ENCODE results near the gene LENEP.

LENEP gene

DNA sequence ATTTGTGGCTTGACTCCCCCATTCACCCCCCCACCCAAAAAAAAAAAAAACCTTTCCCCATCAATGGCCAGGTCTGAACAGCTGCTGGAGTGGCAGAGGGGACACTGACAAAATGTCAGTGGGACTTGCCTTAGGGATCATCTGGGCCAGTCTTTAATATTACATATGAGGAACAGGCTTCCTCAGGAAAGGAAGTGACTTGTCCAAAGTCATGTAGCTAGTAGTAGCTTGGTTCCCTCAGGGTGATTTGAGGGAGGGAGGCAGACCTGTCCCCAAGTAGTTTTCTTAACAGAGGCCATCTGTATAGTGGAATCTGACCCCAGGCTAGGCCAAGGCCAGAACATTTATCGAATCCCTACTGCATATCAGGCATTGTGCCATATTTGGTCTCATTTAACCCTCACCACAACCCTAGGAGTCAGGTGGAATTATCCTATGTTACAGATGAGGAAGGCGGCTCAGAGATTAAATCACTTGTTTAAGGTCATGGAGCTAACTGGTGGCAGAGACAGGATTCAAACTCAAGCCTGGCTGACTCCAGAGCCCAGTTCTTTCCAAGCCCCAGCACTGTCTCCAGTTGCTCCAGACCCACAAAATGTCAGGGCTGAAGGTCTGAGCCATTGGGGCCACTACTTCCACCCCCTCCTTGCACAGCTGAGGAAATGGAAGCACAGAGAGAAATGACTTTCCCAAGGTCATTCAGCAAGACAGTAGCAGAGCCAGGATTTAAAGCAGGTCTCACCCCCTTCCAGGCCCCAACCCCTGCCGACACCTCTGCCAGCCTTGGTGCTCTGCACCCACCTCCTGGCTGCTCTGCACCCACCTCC lies 19.6 kb downstream of the LENEP start:
- no peak for DNase-seq

DNA sequence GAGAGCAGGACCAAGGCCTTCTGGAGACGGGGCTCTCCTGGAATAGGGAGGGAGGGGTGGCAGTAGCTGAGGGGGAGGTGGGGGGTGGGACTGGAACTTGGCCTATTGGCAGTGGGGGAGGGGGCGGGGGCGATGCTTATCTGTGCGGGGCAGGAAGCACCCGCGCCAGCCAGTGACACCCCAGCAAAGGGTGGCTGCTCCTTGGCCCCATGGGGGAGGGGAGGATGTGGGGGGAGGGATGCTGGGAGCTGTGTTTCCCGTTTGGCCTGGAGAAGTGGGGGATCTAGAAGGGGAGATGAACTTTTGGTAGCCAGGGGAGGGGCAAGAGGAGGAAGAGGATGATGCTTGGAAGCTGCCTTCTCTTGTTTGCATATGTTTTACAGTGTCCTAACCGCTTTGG lies 20.2 kb downstream of the LENEP start:
- DNase-seq, result no peak

DNA sequence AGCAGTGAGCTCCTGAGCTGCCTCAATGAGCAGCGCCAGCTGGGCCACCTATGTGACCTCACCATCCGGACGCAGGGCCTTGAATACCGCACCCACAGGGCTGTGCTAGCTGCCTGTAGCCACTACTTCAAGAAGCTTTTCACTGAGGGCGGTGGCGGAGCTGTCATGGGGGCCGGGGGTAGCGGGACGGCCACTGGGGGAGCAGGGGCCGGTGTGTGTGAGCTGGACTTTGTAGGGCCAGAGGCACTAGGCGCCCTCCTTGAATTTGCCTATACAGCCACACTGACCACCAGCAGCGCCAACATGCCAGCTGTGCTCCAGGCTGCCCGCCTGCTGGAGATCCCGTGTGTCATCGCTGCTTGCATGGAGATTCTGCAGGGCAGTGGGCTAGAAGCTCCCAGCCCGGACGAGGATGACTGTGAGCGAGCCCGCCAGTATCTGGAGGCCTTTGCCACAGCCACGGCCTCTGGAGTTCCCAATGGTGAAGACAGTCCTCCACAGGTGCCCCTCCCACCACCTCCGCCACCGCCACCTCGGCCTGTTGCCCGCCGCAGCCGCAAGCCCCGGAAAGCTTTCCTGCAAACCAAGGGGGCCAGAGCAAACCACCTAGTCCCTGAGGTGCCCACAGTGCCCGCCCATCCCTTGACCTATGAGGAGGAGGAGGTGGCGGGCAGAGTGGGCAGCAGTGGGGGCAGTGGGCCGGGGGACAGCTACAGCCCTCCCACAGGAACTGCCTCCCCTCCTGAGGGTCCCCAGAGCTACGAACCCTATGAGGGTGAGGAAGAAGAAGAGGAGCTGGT lies 21.5 kb downstream of the LENEP start:
- no peak for DNase-seq

DNA sequence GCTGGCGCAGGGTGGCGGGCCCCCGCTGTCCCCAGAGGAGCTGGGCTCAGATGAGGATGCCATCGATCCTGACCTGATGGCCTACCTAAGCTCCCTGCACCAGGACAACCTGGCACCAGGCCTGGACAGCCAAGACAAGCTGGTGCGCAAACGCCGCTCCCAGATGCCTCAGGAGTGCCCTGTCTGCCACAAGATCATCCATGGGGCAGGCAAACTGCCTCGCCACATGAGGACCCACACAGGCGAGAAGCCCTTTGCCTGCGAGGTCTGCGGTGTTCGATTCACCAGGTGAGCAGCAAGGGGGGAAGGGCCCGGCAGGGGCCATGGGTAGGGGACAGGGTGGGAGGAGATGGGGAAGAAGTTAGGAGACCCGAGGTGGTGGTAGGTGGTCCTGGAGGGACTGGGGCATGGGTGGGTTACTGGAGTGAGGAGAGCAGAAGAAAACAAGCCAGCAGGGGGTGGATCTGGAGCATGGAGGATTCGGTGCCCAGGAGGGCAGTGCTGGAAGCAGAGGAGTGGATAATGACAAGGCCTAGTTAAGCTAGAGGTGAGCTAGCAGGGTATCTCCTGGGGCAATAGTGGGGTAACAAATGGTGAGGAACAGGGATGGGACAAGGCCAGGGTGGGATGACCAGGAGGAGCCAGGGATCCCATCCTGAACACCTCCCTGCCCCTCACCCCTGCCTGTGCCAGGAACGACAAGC lies 22.3 kb downstream of the LENEP start:
- no peak for DNase-seq

DNA sequence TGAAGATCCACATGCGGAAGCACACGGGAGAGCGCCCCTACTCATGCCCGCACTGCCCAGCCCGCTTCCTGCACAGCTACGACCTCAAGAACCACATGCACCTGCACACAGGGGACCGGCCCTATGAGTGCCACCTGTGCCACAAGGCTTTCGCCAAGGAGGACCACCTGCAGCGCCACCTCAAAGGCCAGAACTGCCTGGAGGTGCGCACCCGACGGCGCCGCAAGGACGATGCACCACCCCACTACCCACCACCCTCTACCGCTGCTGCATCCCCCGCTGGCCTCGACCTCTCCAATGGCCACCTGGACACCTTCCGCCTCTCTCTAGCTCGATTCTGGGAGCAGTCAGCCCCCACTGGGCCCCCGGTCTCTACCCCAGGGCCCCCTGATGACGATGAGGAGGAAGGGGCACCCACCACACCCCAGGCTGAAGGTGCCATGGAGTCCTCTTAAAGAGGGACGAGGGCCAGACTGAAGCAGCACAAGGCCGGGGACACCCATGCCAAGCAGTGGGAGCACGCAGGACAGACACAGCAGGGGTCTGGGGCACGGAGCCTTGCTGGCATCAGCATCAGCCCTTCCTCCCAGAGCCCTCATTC lies 22.9 kb downstream of the LENEP start:
- no peak for DNase-seq

DNA sequence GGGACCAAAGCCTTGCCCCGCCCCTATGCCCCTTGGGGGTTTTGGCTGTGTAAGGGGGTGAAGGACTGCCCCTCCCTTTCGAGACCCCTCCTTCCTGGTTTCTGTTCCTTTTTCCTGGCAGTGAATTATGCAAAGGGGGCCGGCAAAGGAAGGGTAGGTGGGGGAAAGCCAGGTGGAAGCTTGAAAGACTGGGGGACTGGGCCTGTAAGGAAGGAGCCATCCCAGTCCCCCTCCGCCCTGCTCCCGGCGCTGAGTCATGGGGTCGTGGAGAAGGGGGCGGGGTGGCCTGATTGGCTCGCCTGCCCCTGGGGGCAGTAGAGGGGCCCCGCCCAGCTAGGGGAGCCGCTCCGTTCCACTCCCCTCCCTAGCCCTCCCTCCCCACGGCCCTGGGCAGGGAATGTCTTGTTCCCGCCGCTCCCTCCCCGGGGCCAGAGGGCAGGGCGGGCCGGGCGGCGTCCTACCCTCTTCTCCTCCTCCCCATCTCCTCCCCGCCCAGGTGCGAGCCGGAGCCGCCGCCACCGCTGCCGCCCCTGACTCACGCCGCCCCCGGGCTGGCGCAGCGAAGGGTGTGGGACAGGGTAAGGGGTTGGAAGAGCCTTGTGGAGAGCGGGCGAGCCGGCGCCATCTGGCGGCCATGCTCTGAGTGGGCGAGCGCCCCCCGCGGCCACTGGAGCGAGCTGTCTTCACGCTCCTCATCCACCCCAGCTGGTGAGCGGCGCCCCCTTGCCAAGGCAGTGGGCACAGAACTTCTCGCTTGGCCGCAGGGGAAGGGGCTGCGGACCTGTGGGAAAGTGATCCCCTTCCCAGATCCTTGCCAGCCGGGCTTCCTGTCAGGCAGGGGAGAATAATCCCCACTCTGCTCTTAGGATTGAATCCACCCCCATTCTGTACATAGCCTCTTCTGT lies 23.9 kb downstream of the LENEP start:
- DNase-seq, result peak; percentile 94

DNA sequence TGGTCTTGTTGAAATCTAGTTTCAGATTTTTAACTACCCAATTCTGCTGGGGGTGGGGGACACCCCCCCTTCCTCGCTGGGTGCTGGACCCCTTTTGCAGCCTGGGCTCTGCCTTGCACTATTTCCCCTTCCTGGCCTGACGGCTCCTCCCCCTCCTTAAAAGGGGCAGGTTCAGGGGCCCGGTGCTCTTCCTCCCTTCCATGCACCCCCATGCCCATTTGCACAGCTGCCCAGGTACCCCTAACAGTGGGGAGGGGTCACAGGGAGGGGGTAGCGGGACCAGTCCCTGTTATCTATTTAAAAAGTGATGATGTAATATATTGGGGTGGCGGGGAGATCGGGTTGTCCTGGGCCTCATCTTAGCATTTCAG lies 24.5 kb downstream of the LENEP start:
- no peak for DNase-seq

DNA sequence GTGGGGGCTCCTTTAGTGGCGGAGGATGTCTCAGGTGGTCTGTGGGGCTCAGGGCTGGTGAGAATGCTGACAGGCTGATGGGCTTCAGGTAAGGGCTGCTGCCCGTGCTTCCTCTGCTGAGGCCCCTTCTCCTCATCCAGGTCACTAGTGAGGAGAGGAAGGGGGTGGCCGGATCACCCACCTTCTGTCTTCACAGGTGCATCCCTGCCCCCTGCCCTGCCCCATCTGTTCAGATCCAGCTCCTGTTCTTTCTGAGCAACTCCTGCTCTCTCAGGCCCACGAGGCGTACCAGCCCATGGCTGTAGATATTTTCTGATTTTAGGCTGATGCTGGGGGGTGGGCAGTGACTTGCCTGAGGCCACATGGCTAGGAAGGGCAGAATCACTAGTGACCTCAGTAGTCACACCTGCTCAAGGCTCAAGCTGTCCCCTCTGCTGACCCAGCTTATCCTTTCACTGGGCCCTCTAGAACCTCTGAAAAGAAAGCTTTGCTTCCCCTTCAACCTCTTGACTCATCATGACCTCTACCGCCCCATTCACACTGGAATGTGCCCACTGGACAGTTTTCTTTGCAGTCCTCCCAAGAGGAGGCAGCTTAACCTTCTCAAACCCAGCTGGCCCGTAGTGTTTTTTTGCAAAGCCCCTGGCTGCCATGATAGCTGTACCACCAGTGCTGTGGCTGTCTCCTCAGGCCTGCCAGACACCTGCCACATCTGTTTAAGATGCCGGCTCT lies 25.4 kb downstream of the LENEP start:
- DNase-seq, result no peak

DNA sequence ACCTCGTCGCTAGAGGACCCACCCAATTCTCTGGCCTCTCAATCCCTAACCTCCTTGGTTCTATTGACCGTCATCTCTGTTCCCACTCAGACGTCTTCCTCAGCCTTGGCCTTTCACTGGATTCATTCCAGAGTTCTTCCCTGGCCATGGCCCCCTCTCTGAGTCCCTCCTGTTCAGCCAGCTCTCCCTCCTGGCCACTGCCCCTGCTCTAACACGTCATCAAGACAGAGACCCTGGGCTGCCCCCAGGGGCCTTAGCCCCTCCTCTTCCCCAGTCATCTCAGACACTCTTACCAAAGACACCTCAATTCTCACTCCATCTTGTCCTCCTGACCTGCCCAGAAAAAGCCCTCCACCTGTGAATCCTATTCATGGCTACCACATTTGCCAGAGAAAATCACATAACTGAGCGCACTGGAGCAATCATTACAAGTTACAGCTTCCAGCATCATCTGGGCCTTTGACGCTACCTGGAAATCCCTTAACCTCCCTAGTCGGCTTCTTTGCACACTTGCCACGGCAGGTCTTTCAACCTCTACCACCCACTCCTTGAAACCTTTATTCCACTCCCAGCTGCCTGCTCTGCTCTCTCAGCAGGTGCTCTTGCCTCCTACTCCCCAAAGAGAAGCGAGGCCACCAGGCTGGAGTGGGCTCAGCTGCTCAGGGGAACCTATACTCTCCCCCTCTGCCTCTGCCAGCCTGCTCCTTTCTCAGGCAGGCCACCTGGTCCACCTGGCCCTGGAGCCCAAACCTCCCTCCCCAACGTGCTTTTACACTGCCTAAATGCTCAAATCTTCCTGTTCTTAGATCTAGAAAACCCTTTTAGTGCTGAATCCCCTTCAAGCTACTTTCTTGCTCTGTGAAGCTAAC lies 26.2 kb downstream of the LENEP start:
- DNase-seq, result no peak

DNA sequence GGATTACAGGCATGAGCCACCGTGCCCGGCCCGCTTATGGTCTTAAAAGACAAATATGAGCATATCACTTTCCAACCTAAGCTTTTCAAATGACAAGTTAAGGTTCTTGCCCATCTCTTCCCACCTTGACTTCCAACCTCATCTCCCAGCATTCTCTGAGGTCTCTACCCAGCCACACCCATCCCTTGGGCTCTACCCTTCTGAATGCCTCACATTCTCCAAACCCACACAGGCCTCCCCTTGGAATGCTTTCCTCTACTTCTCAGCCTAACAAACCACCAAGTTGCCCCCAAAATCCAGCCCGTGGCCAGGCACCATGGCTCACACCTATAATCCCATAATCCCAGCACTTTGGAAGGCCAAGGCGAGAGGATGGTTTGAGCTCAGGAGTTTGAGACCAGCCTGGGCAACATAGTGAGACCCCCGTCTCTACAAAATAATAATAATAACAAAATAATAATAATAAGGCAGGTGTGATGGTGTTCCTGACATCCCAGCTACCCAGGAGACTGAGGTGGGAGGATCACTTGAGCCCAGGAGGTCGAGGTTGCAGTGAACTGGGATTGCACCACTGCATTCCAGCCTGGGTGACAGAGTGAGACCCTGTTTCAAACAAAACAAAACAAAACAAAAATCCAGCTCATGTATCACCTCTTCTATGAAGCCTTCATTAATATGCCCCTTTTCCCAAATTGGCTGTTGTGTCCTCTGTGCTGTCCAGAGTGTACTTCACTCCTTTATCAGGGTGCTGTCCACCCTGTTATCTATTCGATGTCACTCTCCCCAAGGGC lies 28.9 kb downstream of the LENEP start:
- DNase-seq, result no peak

DNA sequence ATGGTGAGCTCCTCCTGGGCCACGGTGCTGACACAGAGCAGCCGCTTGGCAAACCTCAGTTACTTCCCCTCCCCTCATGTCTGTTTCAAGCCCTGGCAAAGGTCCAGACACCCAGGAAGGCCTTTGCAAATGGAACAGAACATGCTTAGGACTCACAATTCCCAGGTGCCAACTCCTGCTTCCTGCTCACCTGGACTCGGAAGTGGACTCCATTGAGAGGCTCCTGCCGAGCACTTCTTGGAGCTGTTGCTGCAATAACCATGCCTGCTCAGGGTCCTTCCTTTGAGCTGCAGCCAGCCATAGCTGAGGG lies 29.5 kb downstream of the LENEP start:
- no peak for DNase-seq

DNA sequence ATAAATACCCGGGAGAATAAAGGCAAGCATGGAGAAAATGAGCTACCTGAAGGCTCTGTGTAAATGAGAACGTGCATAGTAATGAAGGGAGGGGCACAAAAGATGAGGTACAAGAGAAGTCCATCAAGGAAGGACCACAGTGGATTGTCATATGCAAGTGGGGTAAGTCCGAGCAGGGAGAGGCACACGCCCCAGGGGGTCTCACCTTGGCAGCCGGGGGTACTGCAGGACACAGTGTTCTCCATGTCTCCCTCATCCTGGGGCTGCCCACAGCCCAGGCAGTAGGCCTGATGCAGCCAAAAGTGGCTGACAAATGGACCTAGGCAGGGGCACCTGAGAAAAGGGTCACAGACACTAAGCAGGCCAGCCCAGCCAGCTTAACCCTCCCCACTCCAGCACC lies 30.2 kb downstream of the LENEP start:
- DNase-seq, result no peak

DNA sequence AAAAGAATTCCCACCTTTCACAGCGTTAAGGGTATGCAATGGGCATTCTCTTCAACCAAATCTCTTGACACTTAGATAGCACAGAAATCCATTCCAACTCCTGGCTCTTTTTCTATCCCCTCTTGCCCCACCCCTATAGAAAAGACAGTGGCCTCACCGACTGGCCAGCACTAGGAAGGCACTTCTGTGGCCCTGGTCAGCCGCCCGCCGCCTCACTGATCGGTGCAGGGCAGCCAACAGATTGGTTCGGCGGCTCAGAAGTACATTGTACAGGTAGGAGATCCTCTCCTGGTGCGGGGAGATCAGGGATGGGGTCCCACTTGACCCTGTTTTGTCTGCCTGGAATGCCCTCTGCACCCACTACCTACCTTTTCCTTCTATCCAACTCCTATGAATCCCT lies 30.9 kb downstream of the LENEP start:
- DNase-seq, result no peak

DNA sequence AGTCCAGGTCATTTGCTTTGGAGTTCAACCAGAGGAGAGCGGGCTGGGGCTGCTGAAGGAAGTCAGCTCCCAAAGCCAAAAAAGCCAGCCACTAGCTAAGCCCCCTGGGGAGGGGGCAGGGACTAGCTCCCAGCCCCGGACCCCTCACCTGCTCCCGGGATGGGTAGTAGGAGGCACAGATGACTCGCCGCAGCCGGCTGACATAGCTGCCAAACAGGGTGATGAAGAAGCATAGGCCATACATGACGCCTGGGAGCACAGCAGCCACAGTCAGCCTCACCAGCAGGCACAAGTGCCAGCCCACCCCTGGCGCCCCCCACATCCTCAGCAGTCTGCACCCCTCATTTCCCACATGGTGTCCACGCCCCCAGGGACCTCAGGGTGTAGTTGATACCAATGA lies 32.8 kb downstream of the LENEP start:
- no peak for DNase-seq

DNA sequence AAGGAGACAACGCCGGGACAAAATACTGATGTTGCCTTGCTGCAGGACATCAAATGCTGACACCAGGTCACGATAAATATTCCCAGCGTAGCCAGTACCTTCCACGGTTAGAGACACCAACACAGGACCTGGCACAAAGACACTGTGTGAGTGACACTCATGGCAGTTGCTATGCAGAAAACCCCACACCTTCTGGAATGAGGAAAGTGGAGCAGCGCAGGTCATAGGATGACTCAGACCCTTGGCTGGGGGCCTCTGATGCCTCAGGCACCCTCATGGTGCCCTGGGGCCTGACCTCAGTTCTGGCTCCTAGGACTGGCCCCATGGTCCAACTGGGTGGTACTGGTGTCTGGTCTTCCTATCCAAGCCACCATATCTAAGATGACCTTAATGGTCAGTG lies 33.2 kb downstream of the LENEP start:
- no peak for DNase-seq

DNA sequence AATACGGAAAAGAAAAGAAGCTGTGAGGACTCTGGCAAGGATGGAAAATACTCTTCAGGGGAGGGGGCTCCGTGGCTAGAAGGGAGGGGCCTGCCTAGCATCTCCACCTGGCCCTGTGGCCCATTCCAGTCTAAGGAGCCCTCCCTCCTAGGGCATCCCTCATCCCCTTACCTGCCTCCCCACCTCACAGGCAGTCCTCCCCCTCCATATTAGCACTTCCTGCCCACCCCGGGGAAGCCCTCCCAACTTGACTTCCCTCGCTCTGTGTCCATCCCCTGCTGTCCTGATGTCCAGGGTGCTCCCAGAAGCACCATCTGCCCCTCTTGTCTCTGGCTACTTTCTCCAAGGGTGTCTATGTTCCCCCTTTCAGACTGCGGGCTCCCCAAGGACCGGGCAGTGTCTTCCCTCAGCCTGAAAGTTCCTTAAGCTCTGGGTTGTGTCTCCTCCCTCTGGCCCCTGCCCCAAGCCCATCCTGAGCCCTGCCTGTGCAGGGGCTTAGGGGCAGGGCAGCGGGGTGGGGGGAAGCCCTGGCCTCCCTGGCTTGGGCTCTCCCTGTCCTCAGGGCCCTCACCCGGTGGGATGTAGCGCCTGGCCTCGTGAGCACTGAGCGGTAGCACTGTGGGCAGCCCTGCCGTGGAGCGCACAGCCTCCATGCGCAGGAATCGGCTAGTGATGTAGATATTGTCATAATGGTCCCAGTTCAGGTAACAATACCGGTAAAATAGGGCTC lies 36.3 kb downstream of the LENEP start:
- DNase-seq, result no peak

DNA sequence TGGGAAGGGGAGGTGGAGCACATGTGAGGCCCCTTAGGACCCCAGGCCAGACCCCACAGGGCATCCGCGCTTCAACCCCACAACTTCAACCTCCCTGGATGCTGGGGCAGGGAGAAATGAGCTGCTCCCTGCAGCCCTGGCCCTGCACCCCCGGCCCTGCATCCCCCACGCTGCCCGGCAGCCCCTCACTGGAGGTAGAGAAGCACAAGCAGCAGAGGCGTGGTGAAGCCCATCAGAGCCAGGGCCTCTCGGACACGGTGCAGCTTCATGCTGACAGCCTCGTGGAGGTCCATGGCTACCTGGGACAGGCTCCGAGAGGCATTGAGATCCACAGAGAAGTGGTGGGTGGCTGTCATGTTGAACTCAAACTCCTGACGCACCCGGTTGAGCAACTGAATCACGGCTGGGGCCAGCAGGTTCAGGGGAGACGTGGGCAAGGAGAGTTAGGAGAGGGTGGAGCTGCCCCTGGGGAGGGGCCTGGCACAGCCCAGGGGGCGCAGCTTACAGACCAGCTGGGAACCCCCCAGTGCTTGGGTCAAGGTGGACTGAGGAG lies 36.9 kb downstream of the LENEP start:
- no peak for DNase-seq

DNA sequence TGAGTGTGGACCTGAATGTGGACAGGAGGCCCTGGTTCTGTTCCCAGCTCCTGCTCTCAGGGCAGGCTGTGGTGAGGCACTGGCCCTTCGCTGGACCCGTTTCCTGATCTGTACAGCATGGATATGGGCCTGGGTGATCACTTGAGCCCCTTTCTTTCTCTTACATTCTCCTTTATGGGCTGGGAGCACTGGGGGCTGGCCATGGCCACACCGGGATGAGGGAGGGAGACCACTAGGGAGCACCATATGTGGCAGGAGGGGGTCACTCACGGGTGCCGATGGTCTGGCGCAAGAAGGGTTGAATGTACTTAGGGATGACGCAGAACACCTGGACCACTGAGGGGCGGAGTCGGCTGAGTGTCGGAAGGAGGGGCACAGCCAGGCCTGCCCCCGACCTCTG lies 37.5 kb downstream of the LENEP start:
- DNase-seq, result no peak

DNA sequence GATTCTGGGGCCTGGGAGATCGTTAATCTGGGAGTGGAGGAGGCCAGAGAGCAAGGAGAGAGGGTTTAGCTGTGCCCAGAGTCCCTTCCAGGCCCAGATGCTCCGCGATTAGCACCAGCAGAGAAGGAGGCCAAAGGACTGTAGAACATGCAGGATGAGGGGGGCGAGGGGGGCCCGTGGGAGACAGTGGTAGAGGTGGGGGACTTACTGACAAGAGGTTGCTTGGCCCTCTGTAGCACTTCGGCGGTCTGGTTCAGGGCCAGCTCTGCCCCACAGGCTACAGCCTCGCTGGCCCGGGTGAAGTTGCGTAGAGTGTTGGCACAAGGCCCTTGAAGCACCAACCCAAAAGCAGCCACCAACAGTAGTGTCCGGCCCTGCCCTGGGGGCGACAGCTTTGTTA lies 39.5 kb downstream of the LENEP start:
- no peak for DNase-seq

Measured in activated CD8-positive, alpha-beta memory T cell treated with anti-CD3 and anti-CD28 coated beads for 24 hours (primary cell).